ENCODE measurements around the gene KRTAP4-4. TPM values are rescaled to one million over a fixed set of nuclear protein-coding genes. Genes with fewer than 3 reads are reported as not detected.
"Not testable (repeated sequence)": the region's sequence is repeated elsewhere in the genome, so short reads cannot be mapped to it uniquely, and the experiment has no call there.

KRTAP4-4 gene
- not detected for total RNA-seq

- intact Hi-C loops (cut with DNase I): no loop called here
- 86% methylated on average over 1 of the region's 1 CpG for WGBS
- no peak for DNase-seq (ENCODE audit: low spot score)
- Histone ChIP-seq H3K36me3 (no peaks in the 10 kb centered on the region), H3K27me3 (replicated peaks; ENCODE audit: insufficient read depth) (no peaks in the 10 kb centered on the region), H3K27ac (no peak within 1 kb of the TSS), H3K4me3 (no peak within 1 kb of the TSS), H3K9me3 (no peaks in the 10 kb centered on the region), H3K4me1 (replicated peaks) (no peaks in the 10 kb centered on the region)
- TF ChIP-seq POLR2A (IDR thresholded peaks at IDR 0.05) (no peak), POLR2AphosphoS5 (IDR thresholded peaks at IDR 0.05) (no peak)
Observed at GRCh38 chr17:41160648-41161047, at the start of gene KRTAP4-4. Gene KRTAP4-4, minus strand, starts transcription at chr17:41160748. Its CDS starts 57 bp downstream, at chr17:41160691.

DNA sequence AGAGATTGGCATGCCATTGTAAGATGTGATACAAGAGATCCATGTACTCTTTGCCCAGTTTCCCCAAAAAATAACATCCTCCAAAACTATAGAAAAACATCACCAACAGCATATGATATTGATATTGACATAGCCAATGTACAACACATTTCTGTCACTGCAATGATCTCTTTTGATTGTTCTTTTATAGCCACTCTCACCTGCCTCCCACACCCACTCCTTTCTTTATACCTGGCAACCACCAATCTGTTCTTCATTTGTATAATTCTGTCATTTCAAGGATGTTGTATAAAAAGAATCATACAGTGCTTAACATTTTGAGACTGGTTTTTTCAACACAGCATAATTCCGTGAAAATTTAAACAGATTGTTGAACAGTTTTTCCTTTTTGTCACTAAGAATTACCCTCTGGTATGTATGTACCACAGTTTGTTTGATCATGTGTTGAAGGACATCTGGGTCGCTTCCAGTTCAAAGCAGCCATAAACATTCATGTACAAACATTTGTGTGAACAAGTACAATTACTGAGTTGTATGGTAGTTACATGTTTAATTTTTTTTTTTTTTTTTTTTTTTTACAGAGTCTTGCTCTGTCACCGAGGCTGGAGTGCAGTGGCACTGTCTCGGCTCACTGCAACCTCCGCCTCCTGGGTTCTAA lies 39.0 kb upstream of the KRTAP4-4 start:
- TF ChIP-seq CTCF (IDR thresholded peaks at IDR 0.05) (no peak), POLR2A (IDR thresholded peaks at IDR 0.05) (no peak), POLR2AphosphoS5 (IDR thresholded peaks at IDR 0.05) (no peak)
- Histone ChIP-seq H3K9me3 (no peaks in the 10 kb centered on the region), H3K4me3 (no peak overlapping the region), H3K27ac (no peak overlapping the region), H3K4me1 (replicated peaks) (no peaks in the 10 kb centered on the region), H3K27me3 (replicated peaks; ENCODE audit: insufficient read depth) (no peaks in the 10 kb centered on the region), H3K36me3 (no peaks in the 10 kb centered on the region)
- DNase-seq (ENCODE audit: low spot score): no peak
- WGBS: 56% methylated on average over 4 of the region's 5 CpGs
- intact Hi-C loops (cut with DNase I): no loop called here

DNA sequence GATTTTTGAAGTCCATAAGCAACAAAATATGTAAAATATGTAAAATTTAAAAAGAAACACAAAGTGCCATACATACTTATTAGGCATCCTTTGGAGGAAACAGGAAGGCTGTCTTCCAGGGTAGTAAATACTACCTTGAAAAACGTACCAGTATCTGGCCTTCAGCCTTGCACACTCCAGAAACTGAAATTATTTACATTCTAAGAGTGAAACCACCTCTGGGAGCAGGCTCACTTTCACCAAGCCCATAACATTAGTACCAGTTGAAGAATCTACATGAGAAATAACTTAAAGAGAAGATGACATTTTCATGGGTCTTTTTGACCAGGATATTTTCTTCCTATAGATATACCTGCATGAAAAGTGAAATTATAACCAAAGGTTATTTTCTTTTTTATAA lies 35.5 kb upstream of the KRTAP4-4 start:
- no peak for DNase-seq (ENCODE audit: low spot score)
- Histone ChIP-seq H3K4me1 (replicated peaks) (no peaks in the 10 kb centered on the region), H3K27me3 (replicated peaks; ENCODE audit: insufficient read depth) (no peaks in the 10 kb centered on the region), H3K27ac (no peak overlapping the region), H3K4me3 (no peak overlapping the region), H3K9me3 (no peaks in the 10 kb centered on the region), H3K36me3 (no peaks in the 10 kb centered on the region)
- intact Hi-C loops (cut with DNase I): no loop called here
- TF ChIP-seq POLR2A (IDR thresholded peaks at IDR 0.05): no peak
- 51% methylated on average over 1 of the region's 1 CpG for WGBS

DNA sequence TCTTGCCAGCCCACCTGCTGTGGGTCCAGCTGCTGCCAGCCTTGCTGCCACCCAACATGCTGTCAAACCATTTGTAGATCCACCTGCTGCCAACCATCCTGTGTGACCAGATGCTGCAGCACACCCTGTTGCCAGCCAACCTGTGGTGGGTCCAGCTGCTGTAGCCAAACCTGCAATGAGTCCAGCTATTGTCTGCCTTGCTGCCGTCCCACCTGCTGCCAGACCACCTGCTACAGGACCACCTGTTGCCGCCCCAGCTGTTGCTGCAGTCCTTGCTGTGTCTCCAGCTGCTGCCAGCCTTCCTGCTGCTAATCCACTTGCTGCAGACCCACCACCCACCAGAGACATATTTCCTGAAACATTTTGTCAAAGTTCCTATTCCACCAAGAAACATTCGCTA lies 29.8 kb upstream of the KRTAP4-4 start:
- Histone ChIP-seq H3K4me1 (replicated peaks) (no peaks in the 10 kb centered on the region), H3K36me3 (no peaks in the 10 kb centered on the region), H3K9me3 (no peaks in the 10 kb centered on the region), H3K27me3 (replicated peaks; ENCODE audit: insufficient read depth) (no peaks in the 10 kb centered on the region), H3K4me3 (no peak overlapping the region), H3K27ac (no peak overlapping the region)
- no peak for TF ChIP-seq CTCF (IDR thresholded peaks at IDR 0.05)
- WGBS: 92% methylated on average over 3 of the region's 3 CpGs
- DNase-seq (ENCODE audit: low spot score): no peak
- intact Hi-C loops (cut with DNase I): no loop called here

DNA sequence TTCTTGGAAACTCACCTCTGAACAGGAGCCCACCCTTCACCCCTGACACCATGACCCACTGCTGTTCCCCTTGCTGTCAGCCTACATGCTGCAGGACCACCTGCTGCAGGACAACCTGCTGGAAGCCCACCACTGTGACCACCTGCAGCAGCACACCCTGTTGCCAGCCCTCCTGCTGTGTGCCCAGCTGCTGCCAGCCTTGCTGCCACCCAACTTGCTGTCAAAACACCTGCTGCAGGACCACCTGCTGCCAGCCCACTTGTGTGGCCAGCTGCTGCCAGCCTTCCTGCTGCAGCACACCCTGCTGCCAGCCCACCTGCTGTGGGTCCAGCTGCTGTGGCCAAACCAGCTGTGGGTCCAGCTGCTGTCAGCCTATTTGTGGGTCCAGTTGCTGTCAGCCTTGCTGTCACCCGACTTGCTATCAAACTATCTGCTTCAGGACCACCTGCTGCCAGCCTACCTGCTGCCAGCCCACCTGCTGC lies 29.3 kb upstream of the KRTAP4-4 start, which contains the start of gene KRTAP9-1:
TSS of gene KRTAP9-1 (plus strand) at position 51 of the 482 bp plus-strand sequence. CDS start at position 51, 0 bp downstream.
- H3K4me3 ChIP-seq; H3K36me3 ChIP-seq; H3K4me1 ChIP-seq (replicated peaks); DNase-seq (ENCODE audit: low spot score); H3K9me3 ChIP-seq; H3K27ac ChIP-seq; intact Hi-C loops (cut with DNase I); H3K27me3 ChIP-seq (replicated peaks; ENCODE audit: insufficient read depth): not testable (repeated sequence)
- WGBS: 62% methylated on average over 1 of the region's 1 CpG

DNA sequence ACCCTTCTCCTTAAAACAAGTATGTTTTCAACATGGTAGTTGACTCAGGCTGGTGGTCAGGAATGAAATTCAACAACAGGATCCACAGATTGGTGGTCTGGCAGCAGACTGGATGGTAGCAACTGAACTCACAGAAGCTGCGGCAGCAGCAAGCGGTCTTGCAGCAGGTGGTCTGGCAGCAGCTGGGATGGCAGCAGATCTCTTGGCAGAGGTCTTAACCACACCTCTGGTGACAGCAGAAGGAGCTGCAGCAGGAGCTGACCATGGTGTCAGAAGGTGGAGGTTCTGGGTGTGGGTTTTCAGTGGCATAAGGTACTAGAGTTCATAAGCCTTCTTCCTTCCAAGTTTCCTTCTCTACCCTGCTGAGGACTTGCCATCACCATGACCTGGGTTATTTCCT lies 26.3 kb upstream of the KRTAP4-4 start:
- TF ChIP-seq POLR2A (IDR thresholded peaks at IDR 0.05) (no peak), POLR2AphosphoS5 (IDR thresholded peaks at IDR 0.05) (no peak), CTCF (IDR thresholded peaks at IDR 0.05) (no peak)
- no peaks in the 10 kb centered on the region for H3K36me3 ChIP-seq
- DNase-seq (ENCODE audit: low spot score): no peak
- intact Hi-C loops (cut with DNase I): no loop called here
- H3K27me3 ChIP-seq (replicated peaks; ENCODE audit: insufficient read depth): no peaks in the 10 kb centered on the region
- H3K4me3 ChIP-seq: no peak overlapping the region
- 80% methylated on average over 2 of the region's 2 CpGs for WGBS
- H3K27ac ChIP-seq: no peak overlapping the region
- no peaks in the 10 kb centered on the region for H3K4me1 ChIP-seq (replicated peaks)
- H3K9me3 ChIP-seq: no peaks in the 10 kb centered on the region
